Duodenal mucosa (tissue), 2 donors: ENCODE results near the gene FNDC7.

Experiments used
- H3K27ac ChIP-seq: one replicate; pipeline ENCODE4 v1.7.0; 2013; ENCODE audit warnings: low read depth, low read length
- H3K27me3 ChIP-seq, 2 donors: one replicate each; pipeline ENCODE4 v1.7.0; 2013; ENCODE audit warnings: low read length in 2 of 2, control low read depth in 1 of 2; ENCODE audit not compliant: insufficient read depth in 2 of 2, control insufficient read depth in 1 of 2
- H3K36me3 ChIP-seq, 2 donors: one replicate each; pipeline ENCODE4 v1.7.0; 2013; ENCODE audit warnings: low read length in 2 of 2, control low read depth in 1 of 2; ENCODE audit not compliant: insufficient read depth in 2 of 2, control insufficient read depth in 1 of 2
- H3K4me1 ChIP-seq, 2 donors: one replicate each; pipeline ENCODE4 v1.7.0; 2013; ENCODE audit warnings: low read length in 2 of 2, control low read depth in 1 of 2; ENCODE audit not compliant: insufficient read depth in 2 of 2, control insufficient read depth in 1 of 2
- H3K4me3 ChIP-seq, 2 donors: one replicate each; pipeline ENCODE4 v1.7.0; 2013; ENCODE audit warnings: low read length in 2 of 2, low read depth in 1 of 2
- H3K9ac ChIP-seq, 2 donors: one replicate each; pipeline ENCODE4 v1.7.0; 2013; ENCODE audit warnings: low read length in 2 of 2, low read depth in 1 of 2
- H3K9me3 ChIP-seq, 2 donors: one replicate each; pipeline ENCODE4 v1.7.0; 2013; ENCODE audit warnings: low read length in 2 of 2, control low read depth in 1 of 2; ENCODE audit not compliant: control insufficient read depth in 1 of 2

The FNDC7 gene

DNA sequence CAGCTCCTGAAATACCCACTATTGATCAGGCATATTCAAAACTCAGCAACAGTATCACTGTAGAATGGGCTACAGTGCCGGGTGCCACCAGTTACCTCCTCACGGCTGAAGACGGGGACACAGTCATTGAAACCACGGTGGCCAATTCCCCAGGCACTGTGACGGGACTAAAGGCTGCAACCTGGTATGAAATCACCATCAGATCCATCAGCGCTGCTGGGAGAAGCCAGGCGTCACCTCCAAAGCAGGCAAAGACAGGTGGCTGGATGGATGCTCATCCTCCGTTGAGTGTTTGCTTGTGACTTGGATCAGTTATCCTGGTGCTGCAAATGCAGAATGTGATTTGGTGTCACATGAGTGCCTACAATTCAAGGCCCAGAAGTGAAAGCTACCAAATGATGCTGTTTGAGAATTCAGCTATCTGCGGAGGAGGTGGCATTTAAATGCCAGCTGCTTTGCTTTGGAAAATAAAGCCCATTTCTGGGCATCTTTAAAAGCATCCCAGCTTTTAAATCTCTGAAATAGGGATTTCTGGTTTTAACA lies 5.1 kb downstream of the FNDC7 start:
- H3K4me1 ChIP-seq: no peaks in the 10 kb centered on the region
- H3K9ac ChIP-seq: no peak overlapping the region
- H3K9me3 ChIP-seq: no peaks in the 10 kb centered on the region
- no peaks in the 10 kb centered on the region for H3K36me3 ChIP-seq
- H3K4me3 ChIP-seq: no peak overlapping the region
- H3K27me3 ChIP-seq: no peaks in the 10 kb centered on the region
- no peak overlapping the region for H3K27ac ChIP-seq

DNA sequence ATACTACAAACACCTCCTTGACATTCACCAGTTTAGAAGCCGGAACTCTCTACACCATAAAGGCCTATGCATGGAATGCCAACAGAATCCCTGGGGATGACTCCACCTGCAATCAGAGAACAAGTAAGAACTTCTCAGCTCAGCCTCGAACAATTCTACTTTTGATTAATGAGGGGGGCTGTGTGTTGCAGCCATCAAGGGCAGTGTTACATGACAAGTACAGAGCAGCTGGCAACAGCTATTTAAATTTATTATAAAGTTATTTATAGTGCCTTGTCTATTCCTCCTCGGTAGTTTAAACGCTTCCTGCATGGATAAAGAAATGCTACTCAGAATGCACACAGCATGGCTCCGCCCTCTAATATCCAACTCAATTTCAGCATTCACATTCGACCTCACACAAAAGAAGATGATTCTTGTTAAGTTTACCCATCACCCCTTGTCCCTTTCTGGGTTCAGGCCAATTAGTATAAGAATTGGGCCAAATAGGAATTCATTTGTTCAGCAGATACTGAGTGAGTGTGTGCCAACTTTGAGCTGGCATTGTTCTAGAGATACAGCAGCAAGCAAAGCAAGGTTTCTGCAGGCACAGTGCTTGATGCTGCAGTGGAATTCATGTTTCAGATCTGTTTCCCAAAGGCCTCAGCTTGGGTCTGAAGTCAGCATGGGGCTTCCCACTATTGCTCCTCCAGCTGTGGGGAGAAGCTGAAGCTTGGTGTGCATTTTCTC lies 6.4 kb downstream of the FNDC7 start:
- Histone ChIP-seq H3K27ac (no peak overlapping the region), H3K9ac (no peak overlapping the region)

GRCh38 chr1:108719656-108720435 lies 7.1 kb downstream of the FNDC7 start:
- Histone ChIP-seq H3K36me3 (no peaks in the 10 kb centered on the region), H3K9ac (no peak overlapping the region), H3K4me3 (no peak overlapping the region), H3K9me3 (no peaks in the 10 kb centered on the region), H3K4me1 (no peaks in the 10 kb centered on the region), H3K27ac (no peak overlapping the region), H3K27me3 (no peaks in the 10 kb centered on the region)

More for the DNA sequence above, 6.4 kb downstream of the FNDC7 start:
- H3K9me3 ChIP-seq: no peaks in the 10 kb centered on the region
- no peaks in the 10 kb centered on the region for H3K4me1 ChIP-seq
- H3K36me3 ChIP-seq: no peaks in the 10 kb centered on the region
- no peaks in the 10 kb centered on the region for H3K27me3 ChIP-seq
- no peak overlapping the region for H3K4me3 ChIP-seq

GRCh38 chr1:108722292-108722691 lies 9.6 kb downstream of the FNDC7 start:
- H3K9ac ChIP-seq: no peak overlapping the region
- H3K4me3 ChIP-seq: peak overlapping the region in 1 of 2 donors; percentile 10

DNA sequence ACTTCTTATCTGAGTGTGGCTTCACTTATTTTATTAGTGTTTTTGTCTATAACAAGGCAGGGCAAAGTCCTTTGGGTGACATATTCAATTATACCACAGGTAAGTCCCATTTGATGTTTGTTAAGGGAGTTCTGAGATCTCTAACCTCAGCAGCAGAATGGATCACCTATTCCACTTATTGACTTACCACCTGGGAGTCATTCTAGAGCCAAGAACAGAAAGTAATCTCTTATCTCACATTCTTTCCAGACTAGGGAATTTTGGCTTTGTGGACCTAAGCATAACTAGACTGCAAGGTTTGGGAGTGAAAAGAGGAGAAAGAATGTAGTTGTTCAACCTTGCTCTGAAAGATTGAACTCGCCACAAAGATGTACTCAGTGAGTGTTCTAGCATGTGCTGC lies 13.2 kb downstream of the FNDC7 start:
- no peak overlapping the region for H3K4me3 ChIP-seq
- H3K36me3 ChIP-seq: no peaks in the 10 kb centered on the region
- H3K9ac ChIP-seq: no peak overlapping the region
- no peak overlapping the region for H3K27ac ChIP-seq
- H3K4me1 ChIP-seq: peaks cover 0 to 3% of the 10 kb centered on the region in 2 donors
- H3K27me3 ChIP-seq: no peaks in the 10 kb centered on the region
- H3K9me3 ChIP-seq: no peaks in the 10 kb centered on the region

More at GRCh38 chr1:108722292-108722691, 9.6 kb downstream of the FNDC7 start:
- H3K36me3 ChIP-seq: no peaks in the 10 kb centered on the region
- H3K27ac ChIP-seq: no peak overlapping the region
- no peaks in the 10 kb centered on the region for H3K27me3 ChIP-seq
- H3K9me3 ChIP-seq: no peaks in the 10 kb centered on the region
- H3K4me1 ChIP-seq: peaks cover 0 to 3% of the 10 kb centered on the region in 2 donors

DNA sequence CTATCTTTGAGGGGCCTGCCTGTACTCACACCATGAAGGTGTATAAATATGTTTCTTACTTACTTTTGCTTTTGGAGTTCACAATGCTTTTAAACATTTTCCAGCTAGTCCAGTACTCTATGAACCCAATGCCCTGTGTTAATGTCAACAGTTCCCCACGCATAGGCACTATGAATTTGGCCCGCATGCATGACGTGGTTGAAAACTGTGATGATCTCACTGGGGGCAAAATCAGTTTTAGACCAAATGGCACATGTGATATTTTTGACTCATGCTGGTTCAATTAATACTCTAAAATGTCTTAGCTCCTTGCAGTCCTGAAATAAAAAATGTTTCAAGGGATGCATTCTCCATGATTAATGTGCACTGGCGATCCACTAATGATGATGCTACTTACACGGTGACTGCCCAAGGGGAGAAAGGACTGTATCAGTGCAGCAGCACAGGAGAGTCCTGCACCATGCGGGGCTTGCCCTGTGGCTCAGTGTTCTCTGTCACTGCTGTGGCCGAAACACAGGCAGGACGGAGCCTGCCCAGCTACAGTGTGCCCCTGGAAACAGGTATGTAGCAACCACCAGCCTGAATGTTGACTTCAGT lies 15.7 kb downstream of the FNDC7 start:
- no peaks in the 10 kb centered on the region for H3K36me3 ChIP-seq
- H3K27me3 ChIP-seq: no peaks in the 10 kb centered on the region
- no peak overlapping the region for H3K4me3 ChIP-seq
- H3K4me1 ChIP-seq: peaks cover 0 to 3% of the 10 kb centered on the region in 2 donors
- H3K27ac ChIP-seq: no peak overlapping the region
- H3K9ac ChIP-seq: no peak overlapping the region
- no peaks in the 10 kb centered on the region for H3K9me3 ChIP-seq

GRCh38 chr1:108729481-108729880 lies 16.8 kb downstream of the FNDC7 start:
- no peak overlapping the region for H3K27ac ChIP-seq

GRCh38 chr1:108732398-108732797 lies 19.7 kb downstream of the FNDC7 start:
- Histone ChIP-seq H3K36me3 (no peaks in the 10 kb centered on the region), H3K4me3 (no peak overlapping the region), H3K27me3 (no peaks in the 10 kb centered on the region), H3K9ac (no peak overlapping the region), H3K27ac (no peak overlapping the region), H3K9me3 (no peaks in the 10 kb centered on the region), H3K4me1 (no peaks in the 10 kb centered on the region)

More at GRCh38 chr1:108729481-108729880, 16.8 kb downstream of the FNDC7 start:
- Histone ChIP-seq H3K9me3 (no peaks in the 10 kb centered on the region), H3K27me3 (no peaks in the 10 kb centered on the region), H3K36me3 (no peaks in the 10 kb centered on the region), H3K4me1 (peaks cover 0 to 3% of the 10 kb centered on the region in 2 donors), H3K4me3 (no peak overlapping the region), H3K9ac (no peak overlapping the region)

GRCh38 chr1:108734171-108734865 lies 21.6 kb downstream of the FNDC7 start:
- Histone ChIP-seq H3K4me1 (no peaks in the 10 kb centered on the region), H3K9ac (no peak overlapping the region), H3K36me3 (no peaks in the 10 kb centered on the region), H3K27ac (no peak overlapping the region), H3K4me3 (no peak overlapping the region), H3K27me3 (no peaks in the 10 kb centered on the region), H3K9me3 (no peaks in the 10 kb centered on the region)
